Occipital lobe (tissue), 2 donors: ENCODE data around the gene LRIT1. TPM values are rescaled to one million over a fixed set of nuclear protein-coding genes. Genes with fewer than 3 reads are reported as not detected.

ENCODE experiments used
- DNase-seq: peaks from one replicate; lab custom pipeline; 2025; lab: John Stamatoyannopoulos, UW
- total RNA-seq: library from RNA; depleted of rRNA; stranded (reverse); fragments of >200 nt; gene quantifications from one replicate; pipeline ENCODE4 v1.2.3, GENCODE V29; 2014

LRIT1 gene
- total RNA-seq, 1 donor from 2014 or later, result not detected

- DNase-seq, result no peak
These were observed 24.5 kb downstream of the LRIT1 start for GRCh38 chr10:84216834-84217233.

- DNase-seq, result no peak
These were observed 26.6 kb downstream of the LRIT1 start for GRCh38 chr10:84214612-84215235.

- DNase-seq, result no peak
These were observed 27.2 kb downstream of the LRIT1 start for GRCh38 chr10:84214046-84214572.

- DNase-seq, result no peak
These were observed 28.3 kb downstream of the LRIT1 start for GRCh38 chr10:84213076-84213475.

- no peak for DNase-seq
These were observed 29.3 kb downstream of the LRIT1 start for GRCh38 chr10:84212014-84212413.

GRCh38 chr10:84211566-84211965, 29.8 kb downstream of the LRIT1 start:
- DNase-seq, result no peak

- DNase-seq, result no peak
These were observed 33.3 kb downstream of the LRIT1 start for GRCh38 chr10:84208023-84208422.

- no peak for DNase-seq
These were observed 35.4 kb downstream of the LRIT1 start for GRCh38 chr10:84205853-84206525.

GRCh38 chr10:84205049-84205852, 36.1 kb downstream of the LRIT1 start:
- DNase-seq, result peak; percentile 36

GRCh38 chr10:84204610-84205009, 36.7 kb downstream of the LRIT1 start:
- DNase-seq, result no peak

GRCh38 chr10:84204122-84204521, 37.2 kb downstream of the LRIT1 start:
- no peak for DNase-seq

- no peak for DNase-seq
These were observed 39.0 kb downstream of the LRIT1 start for GRCh38 chr10:84202349-84202748.

- DNase-seq, result no peak
These were observed 39.7 kb downstream of the LRIT1 start for GRCh38 chr10:84201682-84202081.

GRCh38 chr10:84201244-84201606, 40.1 kb downstream of the LRIT1 start:
- DNase-seq, result no peak

GRCh38 chr10:84200537-84201243, 40.7 kb downstream of the LRIT1 start:
- no peak for DNase-seq

- no peak for DNase-seq
These were observed 43.0 kb downstream of the LRIT1 start for GRCh38 chr10:84198206-84198915.

- DNase-seq, result no peak
These were observed 43.7 kb downstream of the LRIT1 start for GRCh38 chr10:84197643-84198042.

- DNase-seq, result no peak
These were observed 44.4 kb downstream of the LRIT1 start for GRCh38 chr10:84196941-84197340.

- DNase-seq, result no peak
These were observed 45.3 kb downstream of the LRIT1 start for GRCh38 chr10:84196083-84196482.

GRCh38 chr10:84195044-84195830, 46.1 kb downstream of the LRIT1 start:
- no peak for DNase-seq
